ENCODE results near the gene PHF2. TPM values are rescaled to one million over a fixed set of nuclear protein-coding genes. Genes with fewer than 3 reads are reported as not detected.

The PHF2 gene
- total and polyA plus RNA-seq, 2 of the 4 experiments (the other 2 are of a cell fraction), result 5.9 to 9.5 TPM

GRCh38 chr9:93652604-93653592 is 76.5 kb downstream of the PHF2 start (continued):
- TF ChIP-seq MXI1 (IDR thresholded peaks at IDR 0.05; ENCODE audit: borderline replicate concordance, low read depth, low read length), result no peak

DNA sequence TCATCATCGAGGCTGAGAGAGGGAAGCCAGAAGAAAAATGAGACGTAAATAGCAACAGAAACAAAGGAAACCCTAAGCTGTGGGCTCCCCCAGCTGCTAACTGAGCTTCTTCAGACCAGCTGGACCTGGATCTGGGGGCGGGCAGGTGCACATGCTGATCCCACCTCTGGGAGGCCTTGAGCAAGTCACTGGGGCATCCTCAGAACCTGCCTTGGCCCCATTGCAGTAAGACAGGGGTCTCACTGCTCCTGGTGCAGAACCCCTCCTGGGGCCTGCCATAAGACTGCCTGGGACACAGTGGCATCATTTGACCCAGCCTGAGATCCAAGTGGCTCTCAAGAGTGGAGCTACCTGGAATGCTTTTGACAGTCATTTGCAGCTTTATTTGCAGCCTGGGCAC is 77.4 kb downstream of the PHF2 start:
- Histone ChIP-seq H4K8ac (ENCODE audit: low read depth in 2 of 2, low read length in 2 of 2) (no peak overlapping the region), H2AFZ (replicated peaks; ENCODE audit: low read length, poor library complexity) (no peak overlapping the region), H3K23ac (ENCODE audit: low read depth, low read length) (no peak overlapping the region), H4K20me1 (ENCODE audit: insufficient read depth, low read length) (peaks cover 5% of the 10 kb centered on the region; the same call in 1 of the 2 replicates), H3K4me2 (ENCODE audit: low read depth, low read length) (no peak overlapping the region), H3K4ac (ENCODE audit: low read depth, low read length) (no peak overlapping the region), H2BK5ac (ENCODE audit: low read depth, low read length, poor library complexity, severe bottlenecking) (no peak overlapping the region), H2BK15ac (ENCODE audit: low read depth, low read length) (no peak overlapping the region), H3K9me1 (ENCODE audit: insufficient read depth, low read length) (peaks cover 16% of the 10 kb centered on the region), H4K5ac (ENCODE audit: low read depth, low read length) (no peak overlapping the region), H3K4me3 (ENCODE audit: insufficient read depth, low read depth, low read length) (no peak overlapping the region), H2AK5ac (ENCODE audit: low read depth, low read length) (no peak overlapping the region), H3K56ac (ENCODE audit: extremely low read depth, insufficient read depth, low read length) (no peak overlapping the region), H3K36me3 (ENCODE audit: control insufficient read depth, insufficient read depth, low read length) (peaks cover 58% of the 10 kb centered on the region), H2BK120ac (ENCODE audit: low read depth, low read length) (no peak overlapping the region), H4K91ac (ENCODE audit: insufficient read depth, low read depth, low read length) (no peak overlapping the region), H3K18ac (ENCODE audit: low read depth, low read length) (no peak overlapping the region), H3K79me1 (ENCODE audit: low read depth in 1 of 2, low read length in 2 of 2) (peaks cover 0 to 9% of the 10 kb centered on the region in 2 experiments; a peak in 2 of 4 replicates), H3K14ac (replicated peaks; ENCODE audit: low read depth, low read length) (no peak overlapping the region), H3K27ac (ENCODE audit: insufficient read depth, low read length) (no peak overlapping the region), H3K4me1 (ENCODE audit: control insufficient read depth, insufficient read depth, low read length) (no peaks in the 10 kb centered on the region), H3K27me3 (ENCODE audit: control insufficient read depth, insufficient read depth, low read length) (no peaks in the 10 kb centered on the region), H3K9ac (ENCODE audit: low read depth, low read length) (no peak overlapping the region), H3K9me3 (ENCODE audit: control insufficient read depth, insufficient read depth, low read length) (no peaks in the 10 kb centered on the region), H2AK9ac (replicated peaks; ENCODE audit: low read depth, low read length, poor library complexity) (no peak overlapping the region), H2BK20ac (ENCODE audit: low read depth, low read length) (no peak overlapping the region)
- BruUV-seq (replicated peaks), result no TSS peak
- dilution Hi-C loops (cut with HindIII; ENCODE audit: low sequenced_read_pairs, unreplicated experiment), result no loop called here
- DNase-seq (no peak), ATAC-seq (ENCODE audit: low read depth) (no peak)
- POLR2A ChIA-PET (ENCODE audit: unreplicated experiment), result no interaction called here
- WGBS, 2 experiments (ENCODE audit: extremely low coverage in 2 of 2, insufficient read length in 1 of 2), result 93% methylated on average over 2 of the region's 3 CpGs; no CpG with 5 or more reads in 1 of the 2 experiments
- in situ Hi-C loops (cut with MboI; ENCODE audit: low sequenced_read_pairs), result no loop called here
- no peak for TF ChIP-seq RAD21 (IDR thresholded peaks at IDR 0.05; ENCODE audit: low read length)
- no peak for TF ChIP-seq MAFK (IDR thresholded peaks at IDR 0.05; ENCODE audit: low read depth, low read length)
- no peak for TF ChIP-seq MXI1 (IDR thresholded peaks at IDR 0.05; ENCODE audit: borderline replicate concordance, low read depth, low read length)
- TF ChIP-seq, protein P1, sequence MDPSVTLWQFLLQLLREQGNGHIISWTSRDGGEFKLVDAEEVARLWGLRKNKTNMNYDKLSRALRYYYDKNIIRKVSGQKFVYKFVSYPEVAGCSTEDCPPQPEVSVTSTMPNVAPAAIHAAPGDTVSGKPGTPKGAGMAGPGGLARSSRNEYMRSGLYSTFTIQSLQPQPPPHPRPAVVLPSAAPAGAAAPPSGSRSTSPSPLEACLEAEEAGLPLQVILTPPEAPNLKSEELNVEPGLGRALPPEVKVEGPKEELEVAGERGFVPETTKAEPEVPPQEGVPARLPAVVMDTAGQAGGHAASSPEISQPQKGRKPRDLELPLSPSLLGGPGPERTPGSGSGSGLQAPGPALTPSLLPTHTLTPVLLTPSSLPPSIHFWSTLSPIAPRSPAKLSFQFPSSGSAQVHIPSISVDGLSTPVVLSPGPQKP (IDR thresholded peaks at IDR 0.05; ENCODE audit: borderline replicate concordance, low read depth, low read length), result no peak
- no peak for TF ChIP-seq RFX5 (IDR thresholded peaks at IDR 0.05; ENCODE audit: low read depth, low read length)
- no peak for TF ChIP-seq CEBPB (IDR thresholded peaks at IDR 0.05; ENCODE audit: low read depth, low read length)
- TF ChIP-seq USF2 (IDR thresholded peaks at IDR 0.05; ENCODE audit: low read depth, low read length), result no peak
- TF ChIP-seq CTCF (conservative IDR thresholded peaks at IDR 0.05; ENCODE audit: low read depth, low read length), result no peak
- intact Hi-C loops (cut with micrococcal nuclease), result no loop called here
- CTCF ChIA-PET, result no interaction called here
